GM12878 (cell line): ENCODE measurements around the gene CLDN4. TPM values are rescaled to one million over a fixed set of nuclear protein-coding genes. Genes with fewer than 3 reads are reported as not detected.
"Not testable (repeated sequence)": the region's sequence is repeated elsewhere in the genome, so short reads cannot be mapped to it uniquely, and the experiment has no call there.

Source experiments
- ATAC-seq: fragments of 200-7000 bp; cut with Tn5 transposase; 3 replicates; pipeline ENCODE4 v1.9.1; 2020; ENCODE audit warnings: mild to moderate bottlenecking, moderate library complexity
- BruUV-seq: library from RNA; stranded (reverse); fragments of 400-500 nt; replicated peaks from 2 replicates; lab custom pipeline; 2021; lab: Mats Ljungman, UMichigan
- CTCF ChIA-PET: fragments of 300-600 bp; sonication (Branson Sonifier 250); formaldehyde crosslinking; extraction: SDS; loops from one replicate; lab custom pipeline; 2021; ENCODE audit warnings: inconsistent platforms; lab: Yijun Ruan, JAX
- POLR2A ChIA-PET: fragments of 350-600 bp; formaldehyde crosslinking; extraction: SDS; loops from one replicate; lab custom pipeline; 2021; ENCODE audit warnings: inconsistent platforms; lab: Charles Lee
- RAD21 ChIA-PET: fragments of 300-600 bp; sonication (Branson Sonifier 250); formaldehyde crosslinking; loops from one replicate; lab custom pipeline; 2023; ENCODE audit warnings: antibody characterized with exemption; ENCODE audit not compliant: unreplicated experiment; lab: Charles Lee
- SMC1A ChIA-PET: fragments of 300-600 bp; sonication (Branson Sonifier 250); formaldehyde crosslinking; loops from one replicate; lab custom pipeline; 2023; ENCODE audit not compliant: unreplicated experiment, uncharacterized antibody; lab: Charles Lee
- DNase-seq: peaks from one replicate; pipeline ENCODE4 v3.0.0-alpha.2; 2011; ENCODE audit warnings: low read depth, low spot score
- FAIRE-seq: peaks from 3 replicates; lab custom pipeline; 2011; peaks lifted over from hg19 to GRCh38; lab: Jason Lieb, UNC
- H2AFZ ChIP-seq: 2 replicates; pipeline ENCODE4 v1.6.0; 2011; ENCODE audit warnings: low read depth, low read length, control low read depth; ENCODE audit not compliant: control insufficient read depth
- H3K27ac ChIP-seq: 2 replicates; pipeline ENCODE4 v1.5.1; 2011; ENCODE audit warnings: control low read depth; ENCODE audit not compliant: control insufficient read depth, insufficient read depth
- H3K27me3 ChIP-seq, 2 experiments: replicated peaks in 1 of 2; 2 replicates each; pipeline versions ENCODE4 v1.6.0 to v1.6.1; 2011; ENCODE audit warnings: low read length in 1 of 2; ENCODE audit not compliant: control insufficient read depth in 2 of 2, insufficient read depth in 2 of 2
- H3K36me3 ChIP-seq, 2 experiments: 2 replicates each; pipeline ENCODE4 v1.5.1; 2011; ENCODE audit warnings: low read length in 1 of 2; ENCODE audit not compliant: control insufficient read depth in 2 of 2, insufficient read depth in 2 of 2
- H3K4me1 ChIP-seq: 2 replicates; pipeline ENCODE4 v1.6.1; 2011; ENCODE audit warnings: mild to moderate bottlenecking, low read length, moderate library complexity, mixed read lengths; ENCODE audit not compliant: control insufficient read depth, insufficient read depth
- H3K4me2 ChIP-seq: 2 replicates; pipeline ENCODE4 v1.6.0; 2011; ENCODE audit warnings: control low read depth; ENCODE audit not compliant: control insufficient read depth, insufficient read depth
- H3K4me3 ChIP-seq: fragments of 200-600 bp; sonication (generic); 2 replicates; pipeline ENCODE4 v1.5.1; 2016
- H3K79me2 ChIP-seq: 2 replicates; pipeline ENCODE4 v1.6.0; 2011; ENCODE audit warnings: low read length; ENCODE audit not compliant: control insufficient read depth, insufficient read depth
- H3K9ac ChIP-seq: 2 replicates; pipeline ENCODE4 v1.8.0; 2011; ENCODE audit warnings: low read length, control low read depth, mixed read lengths; ENCODE audit not compliant: control insufficient read depth, insufficient read depth
- H3K9me3 ChIP-seq: replicated peaks from 3 replicates; pipeline ENCODE4 v1.5.1; 2011; ENCODE audit warnings: mild to moderate bottlenecking, low read length; ENCODE audit not compliant: control insufficient read depth, insufficient read depth
- H4K20me1 ChIP-seq: 2 replicates; pipeline ENCODE4 v1.6.0; 2011; ENCODE audit not compliant: control insufficient read depth, insufficient read depth
- ATF3 ChIP-seq: IDR thresholded peaks from 2 replicates; pipeline ENCODE4 v1.6.1; 2011; ENCODE audit warnings: low read depth, mild to moderate bottlenecking, low read length, moderate library complexity, borderline replicate concordance; ENCODE audit errors: extremely low read depth
- ATF7 ChIP-seq: fragments of 450-650 bp; IDR thresholded peaks from 2 replicates; pipeline ENCODE4 v1.6.1; 2016; ENCODE audit warnings: low read depth, mild to moderate bottlenecking
- ZBED1 ChIP-seq: IDR thresholded peaks from 2 replicates; pipeline ENCODE4 v1.6.1; 2016; ENCODE audit warnings: borderline replicate concordance
- ZBTB11 ChIP-seq: fragments of 450-650 bp; formaldehyde crosslinking; IDR thresholded peaks from 2 replicates; pipeline ENCODE4 v1.5.0; 2022; ENCODE audit warnings: mild to moderate bottlenecking, missing genetic modification characterization
- WGBS: methylation state at CpG from one replicate; pipeline ENCODE4 v1.1.6; 2016; ENCODE audit warnings: low lambda C conversion rate; ENCODE audit not compliant: insufficient replicate concordance, insufficient coverage; ENCODE audit errors: missing lambda C conversion rate; 5-methylcytosine and 5-hydroxymethylcytosine counted together
- in situ Hi-C: fragments of 300-500 bp; cut with MboI; formaldehyde crosslinking; loops from 9 replicates; pipeline ENCODE4 v1.14.3; 2018; ENCODE audit warnings: mixed read lengths
- intact Hi-C: fragments of 100-400 bp; cut with micrococcal nuclease; formaldehyde crosslinking; loops from one replicate; pipeline ENCODE4 v1.14.2; 2022; ENCODE audit not compliant: unreplicated experiment
- polyA plus RNA-seq, 11 experiments: library from polyadenylated mRNA; depleted of rRNA in 4 of 11; unstranded in 6 of 11; stranded (reverse) in 5 of 11; fragments of >200 nt; fragmentation: Nextera tagmentation in 4 of 11; fragmentation: Illumina TruSeq in 1 of 11; extraction: Ambion mirVana in 4 of 11; extraction: Trizol in 1 of 11; gene quantifications; 1 replicate in 1 of 11; 2 replicates in 10 of 11; pipeline versions ENCODE4 v1.2.1 to v1.2.3, GENCODE V29; 2011 to 2016; ENCODE audit warnings: inconsistent platforms in 2 of 11, missing spikeins in 2 of 11, low read depth in 1 of 11
- total RNA-seq, 4 experiments: library from RNA; depleted of rRNA in 3 of 4; stranded (reverse); fragments of >200 nt in 3 of 4; fragmentation: Illumina TruSeq in 1 of 4; extraction: Trizol in 1 of 4; gene quantifications; 2 replicates each; pipeline versions ENCODE4 v1.2.1 to v1.2.3, GENCODE V29; 2013 to 2021
- TF ChIP-seq, protein P1 (sequence below): IDR thresholded peaks from 2 replicates; pipeline ENCODE4 v1.6.1; 2012; ENCODE audit warnings: low read depth, low read length, improper control_type of control experiment
- TF ChIP-seq, protein P2 (sequence below): fragments of 150-350 bp; IDR thresholded peaks from 2 replicates; pipeline ENCODE4 v1.6.1; 2014; ENCODE audit warnings: mild to moderate bottlenecking, low read depth, low read length

CLDN4 gene
- total and polyA plus RNA-seq, 10 of the 15 experiments (the other 5 are each of a cell fraction or from before 2014, with no cell fraction given), result 0.04 to 0.38 (median 0.06) TPM; not detected in 6

DNA sequence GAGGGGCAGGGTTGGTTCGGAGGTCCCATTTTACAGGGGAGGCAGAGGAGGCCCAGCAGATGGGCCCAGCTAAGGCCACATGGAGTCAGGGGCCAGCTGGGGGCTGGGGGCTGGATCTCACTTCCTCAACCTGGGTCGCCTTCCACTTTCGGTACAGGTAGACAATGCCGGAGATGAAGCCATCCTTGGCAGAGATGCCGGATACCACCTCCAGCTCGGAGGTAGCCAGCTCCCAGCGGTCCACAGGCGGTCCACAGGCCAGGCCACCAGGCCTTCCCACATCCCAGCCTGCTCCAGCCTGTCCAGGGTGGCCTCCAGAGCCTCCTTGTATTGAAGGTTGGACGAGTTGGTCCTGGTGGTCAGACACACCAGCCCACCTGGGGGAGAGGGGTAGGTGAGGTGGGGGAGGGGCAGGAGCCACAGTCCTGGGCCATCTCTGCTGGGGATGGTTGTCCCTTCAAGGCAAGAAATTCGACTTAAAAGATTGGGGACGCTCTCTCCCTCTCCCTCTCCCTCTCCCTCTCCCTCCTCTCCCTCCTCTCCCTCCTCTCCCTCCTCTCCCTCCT, 3.9 kb downstream of the CLDN4 start:
- Histone ChIP-seq H3K27me3 (no peaks in the 10 kb centered on the region), H3K9me3 (no peaks in the 10 kb centered on the region), H3K4me3 (no peak overlapping the region), H2AFZ (no peak overlapping the region), H3K4me2 (no peak overlapping the region), H3K36me3 (no peaks in the 10 kb centered on the region), H4K20me1 (no peaks in the 10 kb centered on the region), H3K9ac (no peak overlapping the region), H3K27ac (no peak overlapping the region), H3K79me2 (no peaks in the 10 kb centered on the region), H3K4me1 (no peaks in the 10 kb centered on the region)
- SMC1A ChIA-PET, result no interaction called here
- WGBS, result 82% methylated on average over 10 of the region's 11 CpGs
- RAD21 ChIA-PET, result no interaction called here
- TF ChIP-seq ATF3, result no peak
- TF ChIP-seq ZBED1, result no peak
- TF ChIP-seq, protein P1, sequence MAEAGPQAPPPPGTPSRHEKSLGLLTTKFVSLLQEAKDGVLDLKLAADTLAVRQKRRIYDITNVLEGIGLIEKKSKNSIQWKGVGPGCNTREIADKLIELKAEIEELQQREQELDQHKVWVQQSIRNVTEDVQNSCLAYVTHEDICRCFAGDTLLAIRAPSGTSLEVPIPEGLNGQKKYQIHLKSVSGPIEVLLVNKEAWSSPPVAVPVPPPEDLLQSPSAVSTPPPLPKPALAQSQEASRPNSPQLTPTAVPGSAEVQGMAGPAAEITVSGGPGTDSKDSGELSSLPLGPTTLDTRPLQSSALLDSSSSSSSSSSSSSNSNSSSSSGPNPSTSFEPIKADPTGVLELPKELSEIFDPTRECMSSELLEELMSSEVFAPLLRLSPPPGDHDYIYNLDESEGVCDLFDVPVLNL, result no peak
- no peak for TF ChIP-seq ATF7
- no peak for TF ChIP-seq ZBTB11 (CRISPR knock-in tag)
- TF ChIP-seq, protein P2, sequence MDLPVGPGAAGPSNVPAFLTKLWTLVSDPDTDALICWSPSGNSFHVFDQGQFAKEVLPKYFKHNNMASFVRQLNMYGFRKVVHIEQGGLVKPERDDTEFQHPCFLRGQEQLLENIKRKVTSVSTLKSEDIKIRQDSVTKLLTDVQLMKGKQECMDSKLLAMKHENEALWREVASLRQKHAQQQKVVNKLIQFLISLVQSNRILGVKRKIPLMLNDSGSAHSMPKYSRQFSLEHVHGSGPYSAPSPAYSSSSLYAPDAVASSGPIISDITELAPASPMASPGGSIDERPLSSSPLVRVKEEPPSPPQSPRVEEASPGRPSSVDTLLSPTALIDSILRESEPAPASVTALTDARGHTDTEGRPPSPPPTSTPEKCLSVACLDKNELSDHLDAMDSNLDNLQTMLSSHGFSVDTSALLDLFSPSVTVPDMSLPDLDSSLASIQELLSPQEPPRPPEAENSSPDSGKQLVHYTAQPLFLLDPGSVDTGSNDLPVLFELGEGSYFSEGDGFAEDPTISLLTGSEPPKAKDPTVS, result no peak
- FAIRE-seq (no peak), ATAC-seq (no peak), DNase-seq (no peak)
- BruUV-seq, result no TSS peak
- in situ Hi-C loops (no loop called here), intact Hi-C loops (no loop called here)
- POLR2A ChIA-PET, result interaction anchor here (0.5 kb wide), 1 partner anchor 591 kb away, joined by 3 read pairs; no protein-coding TSS in a partner anchor
- CTCF ChIA-PET, result no interaction called here

GRCh38 chr7:73837167-73837566, 6.4 kb downstream of the CLDN4 start:
- H3K27ac ChIP-seq, H3K9ac ChIP-seq, BruUV-seq, H3K4me1 ChIP-seq, SMC1A ChIA-PET, DNase-seq, H3K27me3 ChIP-seq, in situ Hi-C loops, ATAC-seq, H4K20me1 ChIP-seq, FAIRE-seq, H2AFZ ChIP-seq, H3K79me2 ChIP-seq, H3K36me3 ChIP-seq, intact Hi-C loops, H3K9me3 ChIP-seq, H3K4me2 ChIP-seq, H3K4me3 ChIP-seq, RAD21 ChIA-PET: not testable (repeated sequence)
- ChIA-PET CTCF (interaction anchor here (0.6 to 1.1 kb wide), 2 partner anchors 17 to 18 kb away, joined by 3 read pairs; no protein-coding TSS in a partner anchor), POLR2A (interaction anchor here (0.7 kb wide), 1 partner anchor 248 kb away, joined by 3 read pairs; no protein-coding TSS in a partner anchor)
